Right lobe of liver (tissue), 4 donors: Measurements from ENCODE around the gene ZC2HC1B.

Source experiments
- POLR2A ChIP-seq: fragments of 450-650 bp; IDR thresholded peaks from one replicate; pipeline ENCODE4 v1.6.1; 2017; ENCODE audit warnings: antibody characterized with exemption, mild to moderate bottlenecking
- TF ChIP-seq, protein P1 (sequence below), 4 donors: fragments of 200-600 bp in 3 of 4; fragments of 450-650 bp in 1 of 4; IDR thresholded peaks; one replicate each; pipeline versions ENCODE4 v1.5.1 to v1.8.0; 2016 to 2022; ENCODE audit warnings: antibody characterized with exemption in 4 of 4, mild to moderate bottlenecking in 2 of 4
- donor health status: DM: no; HTN: no; CAD: no.
- donor health status: DM: no; HTN: no; CAD: no.
- donor health status: DM: no; HTN: yes; CAD: no.

DNA sequence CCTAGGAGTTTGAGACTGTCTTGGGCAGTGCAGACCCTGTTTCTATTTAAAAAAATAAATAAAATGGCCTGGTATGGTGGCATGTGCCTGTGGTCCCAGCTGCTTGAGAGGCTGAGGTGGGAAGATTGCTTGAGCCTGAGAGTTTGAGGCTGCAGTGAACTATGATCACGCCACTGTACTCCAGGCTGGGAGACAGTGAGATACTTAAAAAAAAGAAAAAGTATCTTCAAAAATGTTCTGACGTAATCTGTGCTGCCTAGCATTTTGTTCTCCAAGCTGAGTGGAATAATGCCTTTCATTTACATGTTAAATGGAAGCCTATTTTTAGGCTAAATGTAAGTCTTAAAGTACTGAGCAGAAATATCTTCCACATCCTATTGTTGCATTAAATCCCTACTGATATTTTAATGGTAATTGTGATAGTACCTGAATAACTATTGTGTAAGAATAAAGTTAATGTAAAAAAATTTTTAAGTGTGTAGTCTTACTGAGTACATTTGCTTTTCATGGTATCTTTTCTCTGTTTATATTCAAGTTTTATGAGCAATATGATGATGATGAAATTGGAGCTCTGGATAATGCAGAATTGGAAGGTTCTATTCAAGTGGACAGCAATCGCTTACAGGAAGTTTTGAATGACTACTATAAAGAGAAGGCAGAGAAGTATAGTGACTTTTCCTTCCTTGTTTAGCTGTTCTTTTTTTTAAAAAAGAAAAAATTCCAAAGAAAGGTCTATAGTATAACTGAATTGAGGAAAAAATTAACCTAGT lies 4.2 kb upstream of the ZC2HC1B start:
- TF ChIP-seq, protein P1, sequence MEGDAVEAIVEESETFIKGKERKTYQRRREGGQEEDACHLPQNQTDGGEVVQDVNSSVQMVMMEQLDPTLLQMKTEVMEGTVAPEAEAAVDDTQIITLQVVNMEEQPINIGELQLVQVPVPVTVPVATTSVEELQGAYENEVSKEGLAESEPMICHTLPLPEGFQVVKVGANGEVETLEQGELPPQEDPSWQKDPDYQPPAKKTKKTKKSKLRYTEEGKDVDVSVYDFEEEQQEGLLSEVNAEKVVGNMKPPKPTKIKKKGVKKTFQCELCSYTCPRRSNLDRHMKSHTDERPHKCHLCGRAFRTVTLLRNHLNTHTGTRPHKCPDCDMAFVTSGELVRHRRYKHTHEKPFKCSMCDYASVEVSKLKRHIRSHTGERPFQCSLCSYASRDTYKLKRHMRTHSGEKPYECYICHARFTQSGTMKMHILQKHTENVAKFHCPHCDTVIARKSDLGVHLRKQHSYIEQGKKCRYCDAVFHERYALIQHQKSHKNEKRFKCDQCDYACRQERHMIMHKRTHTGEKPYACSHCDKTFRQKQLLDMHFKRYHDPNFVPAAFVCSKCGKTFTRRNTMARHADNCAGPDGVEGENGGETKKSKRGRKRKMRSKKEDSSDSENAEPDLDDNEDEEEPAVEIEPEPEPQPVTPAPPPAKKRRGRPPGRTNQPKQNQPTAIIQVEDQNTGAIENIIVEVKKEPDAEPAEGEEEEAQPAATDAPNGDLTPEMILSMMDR (IDR thresholded peaks at IDR 0.05): no peak
- no peak for TF ChIP-seq POLR2A
